D721Med (cell line): ENCODE results near the gene DLEC1.

Source experiments
- DNase-seq: peaks from one replicate; pipeline ENCODE4 v3.0.0; 2011; ENCODE audit warnings: low spot score; ENCODE audit not compliant: insufficient read length
- FAIRE-seq: peaks from 2 replicates; lab custom pipeline; 2011; peaks lifted over from hg19 to GRCh38; lab: Jason Lieb, UNC
- CTCF ChIP-seq: IDR thresholded peaks from 2 replicates; pipeline ENCODE4 v1.5.1; 2012; ENCODE audit warnings: mild to moderate bottlenecking, control low read depth; ENCODE audit not compliant: insufficient read depth; ENCODE audit errors: missing control alignments

DLEC1 gene

GRCh38 chr3:38149708-38150107 lies 110.7 kb downstream of the DLEC1 start:
- DNase-seq (no peak), FAIRE-seq (no peak)
- no peak for TF ChIP-seq CTCF

GRCh38 chr3:38150780-38151528 lies 111.9 kb downstream of the DLEC1 start:
- DNase-seq (no peak), FAIRE-seq (no peak)
- no peak for TF ChIP-seq CTCF

- no peak for TF ChIP-seq CTCF
- FAIRE-seq, result no peak
- DNase-seq, result no peak
These were observed 112.8 kb downstream of the DLEC1 start for GRCh38 chr3:38151667-38152265.

GRCh38 chr3:38152609-38153008 lies 113.6 kb downstream of the DLEC1 start:
- no peak for DNase-seq
- TF ChIP-seq CTCF, result no peak
- FAIRE-seq, result no peak

GRCh38 chr3:38153221-38153620 lies 114.2 kb downstream of the DLEC1 start:
- FAIRE-seq, result no peak
- DNase-seq, result no peak
- no peak for TF ChIP-seq CTCF

GRCh38 chr3:38154033-38154494 lies 115.1 kb downstream of the DLEC1 start:
- no peak for TF ChIP-seq CTCF
- DNase-seq (no peak), FAIRE-seq (no peak)
